ENCODE measurements around the gene TSTD1. TPM values are rescaled to one million over a fixed set of nuclear protein-coding genes. Genes with fewer than 3 reads are reported as not detected.

The TSTD1 gene, protein sequence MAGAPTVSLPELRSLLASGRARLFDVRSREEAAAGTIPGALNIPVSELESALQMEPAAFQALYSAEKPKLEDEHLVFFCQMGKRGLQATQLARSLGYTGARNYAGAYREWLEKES
- total RNA-seq, result 10 to 100 TPM; 49.4 to 90.8 TPM

DNA sequence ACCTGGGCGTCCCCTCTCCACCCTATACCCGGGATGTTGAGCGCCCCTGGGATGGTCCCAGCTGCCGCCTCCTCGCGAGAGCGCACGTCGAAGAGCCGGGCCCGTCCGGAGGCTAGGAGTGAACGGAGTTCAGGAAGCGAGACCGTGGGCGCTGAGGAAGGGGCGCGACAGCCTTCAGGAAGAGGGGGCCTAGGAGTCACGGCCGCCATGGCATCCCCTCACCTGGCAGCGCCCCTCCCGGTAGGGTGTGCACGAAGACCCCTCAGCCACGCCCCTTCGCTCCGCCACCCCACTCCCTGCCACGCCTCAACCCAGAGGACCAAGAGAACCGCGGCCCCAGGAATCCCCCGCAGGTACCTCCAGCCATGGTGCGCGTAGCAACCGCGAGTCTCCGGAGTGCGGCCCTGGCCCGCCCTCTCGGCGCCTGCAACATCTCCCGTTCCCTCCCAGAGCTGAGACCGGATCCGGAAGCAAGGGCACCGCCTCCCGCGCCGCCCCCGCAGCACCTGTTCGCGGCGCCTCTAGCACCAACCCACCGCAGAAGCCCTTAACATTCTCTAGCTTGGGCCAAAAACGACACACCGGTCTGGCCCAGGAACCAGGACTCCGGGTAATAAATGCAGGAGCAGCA, at the start of gene TSTD1:
TSS of gene TSTD1 (minus strand) at position 442 of the 631 bp plus-strand sequence. CDS start at position 367, 75 bp downstream.
- Histone ChIP-seq H3K27ac (peak within 1 kb of the TSS; percentile 25 to 81 (median 56)), H3K27me3 (no peaks in the 10 kb centered on the region), H3K36me3 (replicated peaks in 1 of 2; ENCODE audit: insufficient read depth in 1 of 2, low read depth in 2 of 2) (peaks cover 0 to 15% of the 10 kb centered on the region in 2 donors), H3K9me3 (no peaks in the 10 kb centered on the region), H3K4me3 (peak within 1 kb of the TSS; percentile 24 to 58), H3K4me1 (peaks cover 16% of the 10 kb centered on the region)
- DNase-seq (peak; percentile 77 to 87 (median 80)), ATAC-seq (peak; percentile 86)
- intact Hi-C loops (cut with DNase I), result no loop called here
- 0 to 3% methylated on average over 3 to 54 of the region's 54 CpGs for WGBS, 2 donors
- TF ChIP-seq POLR2A (IDR thresholded peaks at IDR 0.05), result peak; percentile 56 to 77 (median 76)
- TF ChIP-seq, protein P1, sequence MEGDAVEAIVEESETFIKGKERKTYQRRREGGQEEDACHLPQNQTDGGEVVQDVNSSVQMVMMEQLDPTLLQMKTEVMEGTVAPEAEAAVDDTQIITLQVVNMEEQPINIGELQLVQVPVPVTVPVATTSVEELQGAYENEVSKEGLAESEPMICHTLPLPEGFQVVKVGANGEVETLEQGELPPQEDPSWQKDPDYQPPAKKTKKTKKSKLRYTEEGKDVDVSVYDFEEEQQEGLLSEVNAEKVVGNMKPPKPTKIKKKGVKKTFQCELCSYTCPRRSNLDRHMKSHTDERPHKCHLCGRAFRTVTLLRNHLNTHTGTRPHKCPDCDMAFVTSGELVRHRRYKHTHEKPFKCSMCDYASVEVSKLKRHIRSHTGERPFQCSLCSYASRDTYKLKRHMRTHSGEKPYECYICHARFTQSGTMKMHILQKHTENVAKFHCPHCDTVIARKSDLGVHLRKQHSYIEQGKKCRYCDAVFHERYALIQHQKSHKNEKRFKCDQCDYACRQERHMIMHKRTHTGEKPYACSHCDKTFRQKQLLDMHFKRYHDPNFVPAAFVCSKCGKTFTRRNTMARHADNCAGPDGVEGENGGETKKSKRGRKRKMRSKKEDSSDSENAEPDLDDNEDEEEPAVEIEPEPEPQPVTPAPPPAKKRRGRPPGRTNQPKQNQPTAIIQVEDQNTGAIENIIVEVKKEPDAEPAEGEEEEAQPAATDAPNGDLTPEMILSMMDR (IDR thresholded peaks at IDR 0.05), result no peak

DNA sequence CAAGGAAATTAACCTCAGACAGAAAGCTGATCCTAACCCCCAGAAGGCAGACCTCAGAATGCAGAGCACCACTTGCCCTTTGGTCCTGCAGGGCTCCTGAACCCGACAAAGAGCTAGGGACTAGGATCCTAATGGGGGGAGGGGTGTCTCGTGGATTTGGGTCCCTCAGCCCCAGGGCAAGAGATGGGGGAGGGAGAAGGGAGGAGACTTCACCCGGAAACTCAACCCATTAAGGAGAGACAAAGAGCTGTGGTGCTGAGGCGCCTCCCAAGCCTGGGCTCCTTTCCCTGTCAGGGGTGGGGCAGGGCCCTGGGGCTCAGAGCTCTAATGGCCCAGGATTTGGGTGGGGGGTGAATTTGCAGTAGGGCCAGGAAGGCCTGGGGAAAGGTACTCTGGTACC, 47.7 kb upstream of the TSTD1 start:
- Histone ChIP-seq H3K27ac (peak overlapping the region in 1 of 4 donors; percentile 13), H3K27me3 (no peaks in the 10 kb centered on the region), H3K36me3 (replicated peaks in 1 of 2; ENCODE audit: insufficient read depth in 1 of 2, low read depth in 2 of 2) (no peaks in the 10 kb centered on the region), H3K9me3 (no peaks in the 10 kb centered on the region), H3K4me1 (peaks cover 78% of the 10 kb centered on the region), H3K4me3 (no peak overlapping the region)
- WGBS, 2 donors, result 77 to 88% methylated on average over 4 of the region's 4 CpGs
- DNase-seq, result no peak
- intact Hi-C loops (cut with DNase I), result no loop called here
- no peak for TF ChIP-seq POLR2A (IDR thresholded peaks at IDR 0.05)
- TF ChIP-seq, protein P1 (IDR thresholded peaks at IDR 0.05), result no peak
- ATAC-seq, result no peak

GRCh38 chr1:161085165-161085564, 46.4 kb upstream of the TSTD1 start:
- TF ChIP-seq, protein P1 (IDR thresholded peaks at IDR 0.05), result no peak
- no peak for TF ChIP-seq POLR2A (IDR thresholded peaks at IDR 0.05)
- ATAC-seq (no peak), DNase-seq (no peak)
- Histone ChIP-seq H3K9me3 (no peaks in the 10 kb centered on the region), H3K4me3 (no peak overlapping the region), H3K4me1 (peaks cover 75% of the 10 kb centered on the region), H3K36me3 (replicated peaks in 1 of 2; ENCODE audit: insufficient read depth in 1 of 2, low read depth in 2 of 2) (no peaks in the 10 kb centered on the region), H3K27ac (peak overlapping the region in 2 of 4 donors; percentile 70 to 84), H3K27me3 (no peaks in the 10 kb centered on the region)
- intact Hi-C loops (cut with DNase I), result no loop called here
- WGBS, 2 donors, result 64% methylated on average over 2 of the region's 2 CpGs; no CpG with 5 or more reads in 1 of the 2 donors

DNA sequence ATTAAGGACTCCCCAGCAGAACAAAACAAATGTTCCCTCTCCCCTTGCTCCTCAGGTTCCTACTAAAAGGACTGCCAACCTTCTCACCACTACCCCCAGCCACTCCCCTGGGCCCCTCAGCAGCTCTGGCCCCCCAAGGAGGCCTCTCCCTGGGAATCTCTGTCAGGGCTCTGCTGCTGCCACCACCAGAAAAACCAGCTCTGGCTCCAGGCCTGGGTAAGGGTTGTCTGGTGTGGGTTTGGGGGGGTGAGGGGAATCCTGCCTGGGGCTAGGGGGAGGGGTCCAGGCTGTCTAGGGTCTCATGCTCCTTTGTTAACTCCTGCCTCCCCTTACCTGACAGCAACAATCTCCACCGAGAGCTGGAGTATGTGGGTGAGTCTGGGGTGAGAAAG, 45.8 kb upstream of the TSTD1 start:
- Histone ChIP-seq H3K36me3 (replicated peaks in 1 of 2; ENCODE audit: insufficient read depth in 1 of 2, low read depth in 2 of 2) (no peaks in the 10 kb centered on the region), H3K4me3 (no peak overlapping the region), H3K27ac (peak overlapping the region; percentile 70 to 84 (median 82)), H3K9me3 (no peaks in the 10 kb centered on the region), H3K4me1 (peaks cover 70% of the 10 kb centered on the region), H3K27me3 (no peaks in the 10 kb centered on the region)
- TF ChIP-seq, protein P1 (IDR thresholded peaks at IDR 0.05), result no peak
- TF ChIP-seq POLR2A (IDR thresholded peaks at IDR 0.05), result no peak
- DNase-seq, result no peak
- no peak for ATAC-seq
- WGBS, 2 donors, result 83 to 85% methylated on average over 1 of the region's 1 CpG
- intact Hi-C loops (cut with DNase I), result no loop called here

Measured in body of pancreas (tissue), 4 donors.